Stimulated activated CD4-positive, alpha-beta T cell treated with anti-CD3 and anti-CD28 coated beads, Interleukin-1b, Interleukin-23, amount 100 ng/mL, for 1 hour (primary cell): ENCODE data around the gene SCN1B.
"Not testable (repeated sequence)": the region's sequence is repeated elsewhere in the genome, so short reads cannot be mapped to it uniquely, and the experiment has no call there.

ENCODE experiments used
- DNase-seq, 2 donors: peaks; one replicate each; pipeline ENCODE4 v3.0.0-alpha.2; 2020; ENCODE audit warnings: low read depth in 2 of 2

The SCN1B gene

GRCh38 chr19:35015954-35016351 is 14.3 kb upstream of the SCN1B start:
- DNase-seq: no peak

DNA sequence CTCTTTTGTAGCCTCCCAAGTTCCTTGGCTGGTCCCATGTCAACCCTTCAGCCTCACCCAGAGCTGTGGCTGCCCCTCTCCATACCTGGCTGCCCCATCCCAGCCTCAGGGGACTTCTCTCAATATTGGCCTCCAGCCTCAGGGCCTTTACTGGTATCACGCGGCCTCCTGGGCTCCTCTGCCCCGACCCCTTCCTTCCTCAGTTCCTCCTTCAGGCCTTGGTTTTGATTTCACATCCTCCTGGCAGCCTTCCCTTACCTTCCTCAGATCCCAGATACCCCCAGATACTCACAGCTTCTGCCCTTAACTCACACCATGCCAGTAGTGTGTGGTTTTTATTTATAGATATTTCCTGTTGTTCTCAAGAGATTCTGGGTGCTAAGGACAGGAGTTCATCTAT is 12.8 kb upstream of the SCN1B start:
- no peak for DNase-seq

- no peak for DNase-seq
These were observed 11.9 kb upstream of the SCN1B start for GRCh38 chr19:35018379-35018778.

DNA sequence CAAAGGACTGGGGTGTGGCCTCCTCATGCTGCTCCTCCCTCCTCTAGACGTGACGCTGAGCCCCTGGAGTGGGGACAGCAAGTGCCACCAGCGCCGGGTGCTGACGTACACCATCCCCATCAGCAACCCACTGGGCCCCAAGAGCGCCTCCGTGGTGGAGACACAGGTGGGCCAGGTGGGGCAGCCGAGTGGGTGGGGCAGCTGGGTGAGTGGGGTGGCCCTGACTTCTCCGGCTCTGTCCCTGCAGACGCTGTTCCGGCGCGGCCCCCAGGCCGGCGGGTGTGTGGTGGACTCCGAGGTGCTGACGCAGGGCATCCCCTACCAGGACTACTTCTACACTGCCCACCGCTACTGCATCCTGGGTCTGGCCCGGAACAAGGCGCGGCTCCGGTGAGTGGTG is 11.1 kb upstream of the SCN1B start:
- no peak for DNase-seq

DNA sequence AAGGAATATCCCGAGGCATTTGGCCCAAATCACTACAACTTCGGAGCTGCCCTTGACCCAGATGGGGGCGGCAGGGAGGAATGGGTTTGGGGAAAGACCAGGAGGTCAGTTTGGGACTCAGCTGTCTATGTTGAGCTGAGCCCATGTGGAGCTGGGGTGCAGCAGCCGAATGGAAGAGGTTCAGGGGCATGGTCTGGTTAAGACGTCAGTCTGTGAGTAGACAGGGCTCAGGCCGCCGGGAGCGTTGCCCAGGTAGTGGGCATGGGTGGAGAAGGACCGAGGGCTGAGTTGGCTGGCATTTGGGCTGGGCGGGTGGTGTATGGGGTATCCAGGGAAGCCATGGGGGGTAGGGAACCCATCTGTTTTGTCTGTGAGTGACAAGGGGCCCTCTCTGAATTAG is 9.3 kb upstream of the SCN1B start:
- no peak for DNase-seq

- DNase-seq: no peak
These were observed 8.7 kb upstream of the SCN1B start for GRCh38 chr19:35021596-35021995.

GRCh38 chr19:35022460-35022859 is 7.8 kb upstream of the SCN1B start:
- no peak for DNase-seq

DNA sequence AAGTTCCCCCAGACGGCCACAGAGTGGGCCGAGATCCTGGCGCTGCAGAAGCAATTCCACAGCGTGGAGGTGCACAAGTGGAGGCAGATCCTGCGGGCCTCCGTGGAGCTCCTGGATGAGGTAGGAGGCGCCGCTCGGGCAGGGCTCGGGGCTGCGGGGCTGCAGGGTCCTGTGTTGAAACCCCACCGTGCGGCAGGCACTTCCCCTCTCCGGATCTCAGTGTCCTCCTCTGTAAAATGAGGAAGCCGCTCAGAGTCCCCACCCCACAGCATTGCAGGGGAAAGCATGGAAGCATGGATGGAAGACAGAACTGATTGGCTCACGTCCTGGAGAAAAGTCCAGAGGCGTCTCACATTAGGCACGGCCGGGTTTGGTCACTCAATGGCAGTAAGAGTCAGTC is 6.8 kb upstream of the SCN1B start:
- DNase-seq: no peak

DNA sequence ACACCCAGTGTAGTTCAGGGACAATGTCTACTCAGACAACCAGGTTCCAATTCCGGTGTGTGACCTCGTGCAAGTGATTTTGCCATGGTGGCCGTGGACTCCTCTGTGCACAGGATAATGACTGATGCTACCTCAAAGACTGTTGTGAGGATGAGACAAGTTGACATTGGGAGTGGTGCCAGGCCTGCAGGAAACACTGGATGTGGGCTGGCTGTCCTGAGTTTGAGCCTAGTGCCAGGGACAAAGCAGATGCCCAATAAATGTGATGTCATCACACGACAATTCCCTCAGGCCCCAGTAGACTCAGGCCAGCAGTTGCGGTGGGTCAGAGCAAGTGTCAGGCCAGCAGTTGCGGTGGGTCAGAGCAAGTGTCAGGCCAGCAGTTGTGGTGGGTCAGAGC is 6.2 kb upstream of the SCN1B start:
- DNase-seq: no peak

DNA sequence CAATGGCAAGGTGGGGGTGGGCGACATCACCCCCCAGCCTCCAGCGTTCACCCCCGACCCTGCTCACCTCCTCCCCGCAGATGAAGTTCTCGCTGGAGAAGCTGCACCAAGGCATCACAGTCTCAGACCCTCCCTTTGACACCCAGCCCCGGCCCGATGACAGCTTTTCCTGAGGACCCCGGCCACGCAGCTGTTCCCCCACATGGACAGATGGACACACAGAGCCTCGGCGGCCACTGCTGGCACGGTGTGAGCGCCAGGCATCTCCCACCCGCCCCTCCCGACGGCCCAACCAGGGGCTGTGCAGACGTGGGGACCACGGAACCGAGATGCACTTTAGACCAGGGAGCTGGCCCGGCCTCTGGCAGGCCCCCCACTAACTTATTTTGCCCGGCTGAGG is 4.3 kb upstream of the SCN1B start:
- no peak for DNase-seq

- DNase-seq: no peak
These were observed 3.9 kb upstream of the SCN1B start for GRCh38 chr19:35026418-35026817.

GRCh38 chr19:35027009-35027408 is 3.3 kb upstream of the SCN1B start:
- no peak for DNase-seq

- no peak for DNase-seq
These were observed 2.2 kb upstream of the SCN1B start for GRCh38 chr19:35027851-35028599.

DNA sequence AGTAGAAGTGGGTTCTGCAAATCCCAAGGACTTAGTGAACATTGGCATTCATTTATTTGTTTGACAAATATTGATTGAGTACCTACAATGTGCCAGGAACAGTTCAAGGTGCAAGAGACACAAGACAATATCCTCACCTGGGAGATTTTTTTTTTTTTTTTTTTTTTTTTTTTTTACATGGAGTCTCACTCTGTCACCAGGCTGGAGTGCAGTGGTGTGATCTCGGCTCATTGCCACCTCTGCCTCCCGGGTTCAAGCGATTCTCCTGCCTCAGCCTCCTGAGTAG is 1.7 kb upstream of the SCN1B start:
- not testable (repeated sequence) for DNase-seq

DNA sequence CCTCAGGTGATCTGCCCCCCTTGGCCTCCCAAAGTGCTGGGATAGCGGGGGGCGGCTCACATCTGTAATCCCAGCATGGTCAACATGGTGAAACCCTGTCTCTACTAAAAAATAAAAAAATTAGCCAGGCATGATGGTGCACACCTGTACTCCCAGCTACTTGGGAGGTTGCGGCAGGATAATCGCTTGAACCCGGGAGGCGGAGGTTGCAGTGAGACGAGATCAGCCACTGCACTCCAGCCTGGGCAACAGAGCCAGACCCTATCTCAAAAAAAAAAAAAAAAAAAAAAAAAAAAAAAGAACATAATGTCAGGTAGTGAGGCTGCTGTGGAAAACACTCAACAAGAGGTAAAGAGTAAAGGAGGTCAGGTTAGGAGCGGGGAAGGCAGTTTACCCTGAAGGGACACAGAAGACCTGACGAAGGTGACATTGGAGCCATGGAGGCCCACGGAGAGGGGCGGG is 964 bp upstream of the SCN1B start:
- DNase-seq: not testable (repeated sequence)

DNA sequence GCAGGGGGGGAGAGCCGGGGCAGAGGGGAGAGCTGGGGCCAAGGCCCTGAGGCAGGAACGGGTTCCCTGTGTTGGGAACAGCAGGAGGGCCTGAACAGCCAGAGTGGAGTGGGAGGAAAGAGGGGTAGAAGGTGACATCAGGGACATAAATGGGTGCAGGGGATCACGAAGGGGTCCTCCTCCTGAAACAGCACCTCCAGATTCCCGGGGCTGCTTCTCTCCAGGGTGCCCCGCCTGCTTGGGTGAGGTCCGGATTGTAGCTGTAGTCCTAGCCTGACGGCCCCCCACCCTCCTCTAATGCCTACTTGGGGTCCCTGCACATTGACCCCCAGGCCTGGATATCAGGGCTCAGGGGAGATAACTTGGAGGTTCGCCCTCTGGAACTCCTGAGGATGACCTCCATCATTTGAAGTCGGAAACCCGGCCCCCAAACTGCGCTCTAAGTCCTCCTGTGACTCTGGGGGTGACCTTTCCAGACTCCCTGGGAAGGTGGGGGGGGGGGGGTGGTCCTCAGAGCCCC is 473 bp upstream of the SCN1B start:
- DNase-seq: no peak

DNA sequence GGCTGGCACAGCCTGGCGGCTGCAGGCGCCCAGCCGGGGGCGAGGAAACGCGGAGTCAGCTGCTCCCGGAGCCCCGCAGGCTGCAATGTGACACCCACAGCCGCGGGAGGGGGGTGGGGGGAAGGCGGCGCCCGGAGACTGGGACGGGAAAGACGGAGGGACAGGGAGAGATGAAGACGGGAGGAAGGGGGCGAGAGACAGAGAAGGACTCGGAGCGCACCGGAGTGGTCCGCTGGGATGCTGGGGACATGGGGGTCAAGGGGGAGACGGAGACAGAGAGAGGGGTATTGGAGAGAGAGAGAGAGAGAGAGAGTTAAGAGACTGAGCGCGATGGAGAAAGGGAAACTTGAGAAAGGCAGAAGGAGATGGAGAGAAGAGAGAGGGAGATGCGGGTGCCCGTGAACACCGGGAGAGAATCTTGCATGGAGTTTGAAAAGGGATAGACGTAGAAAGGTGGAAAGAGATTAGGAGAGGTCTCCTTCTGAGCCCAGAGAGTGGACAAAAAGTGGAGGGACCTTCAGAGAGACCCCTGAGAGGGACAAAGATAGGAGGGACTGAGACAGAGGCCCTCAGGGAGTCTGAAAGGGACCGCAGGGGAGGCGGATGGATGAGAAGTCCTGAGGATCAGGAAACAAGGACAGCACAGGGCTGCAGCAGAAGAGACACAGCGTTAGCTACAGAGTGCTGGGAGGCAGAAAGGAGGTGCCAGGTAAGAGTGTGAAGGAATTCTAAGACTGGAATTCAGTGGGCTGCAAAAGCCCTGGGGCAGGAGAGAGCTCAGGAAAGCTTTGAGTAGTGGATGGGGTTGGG is 1.0 kb downstream of the SCN1B start:
- no peak for DNase-seq

- DNase-seq: no peak
These were observed 2.1 kb downstream of the SCN1B start for GRCh38 chr19:35032356-35032865.

DNA sequence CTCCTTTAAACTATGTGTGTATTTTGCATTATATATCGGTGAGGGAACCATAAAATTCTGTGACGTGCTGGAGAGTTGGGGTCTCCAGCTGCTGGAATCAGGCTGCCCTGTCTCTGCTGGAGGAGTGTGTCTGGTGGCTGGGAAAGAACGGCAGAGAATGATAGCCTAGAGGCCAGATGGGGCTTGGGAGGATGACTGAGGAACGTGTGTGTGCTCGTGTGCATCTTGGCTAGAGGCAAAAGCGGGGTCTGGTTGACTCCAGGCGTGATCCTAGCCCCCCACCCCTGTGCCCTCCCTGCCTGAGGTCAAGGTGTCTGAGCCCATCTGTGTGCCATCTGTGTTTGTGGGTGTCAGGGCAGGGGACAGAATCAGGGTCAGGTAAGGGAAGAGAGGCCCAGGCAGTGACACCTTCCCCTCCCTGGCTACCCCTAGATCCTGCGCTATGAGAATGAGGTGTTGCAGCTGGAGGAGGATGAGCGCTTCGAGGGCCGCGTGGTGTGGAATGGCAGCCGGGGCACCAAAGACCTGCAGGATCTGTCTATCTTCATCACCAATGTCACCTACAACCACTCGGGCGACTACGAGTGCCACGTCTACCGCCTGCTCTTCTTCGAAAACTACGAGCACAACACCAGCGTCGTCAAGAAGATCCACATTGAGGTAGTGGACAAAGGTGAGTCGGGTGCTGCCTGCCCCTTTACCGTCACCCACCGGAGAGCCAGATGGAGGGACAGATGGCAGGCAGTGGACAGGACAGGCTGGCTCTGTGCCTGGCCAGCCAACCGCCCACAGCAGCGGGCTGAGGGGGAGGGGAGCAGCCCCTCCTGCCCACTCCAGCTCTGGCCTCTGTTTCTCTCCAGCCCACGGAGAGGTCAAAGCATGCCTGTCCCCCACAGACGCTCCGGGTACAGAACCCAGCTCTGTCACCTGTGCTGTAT is 3.1 kb downstream of the SCN1B start:
- DNase-seq: no peak

- DNase-seq: no peak
These were observed 3.8 kb downstream of the SCN1B start for GRCh38 chr19:35034005-35034502.

DNA sequence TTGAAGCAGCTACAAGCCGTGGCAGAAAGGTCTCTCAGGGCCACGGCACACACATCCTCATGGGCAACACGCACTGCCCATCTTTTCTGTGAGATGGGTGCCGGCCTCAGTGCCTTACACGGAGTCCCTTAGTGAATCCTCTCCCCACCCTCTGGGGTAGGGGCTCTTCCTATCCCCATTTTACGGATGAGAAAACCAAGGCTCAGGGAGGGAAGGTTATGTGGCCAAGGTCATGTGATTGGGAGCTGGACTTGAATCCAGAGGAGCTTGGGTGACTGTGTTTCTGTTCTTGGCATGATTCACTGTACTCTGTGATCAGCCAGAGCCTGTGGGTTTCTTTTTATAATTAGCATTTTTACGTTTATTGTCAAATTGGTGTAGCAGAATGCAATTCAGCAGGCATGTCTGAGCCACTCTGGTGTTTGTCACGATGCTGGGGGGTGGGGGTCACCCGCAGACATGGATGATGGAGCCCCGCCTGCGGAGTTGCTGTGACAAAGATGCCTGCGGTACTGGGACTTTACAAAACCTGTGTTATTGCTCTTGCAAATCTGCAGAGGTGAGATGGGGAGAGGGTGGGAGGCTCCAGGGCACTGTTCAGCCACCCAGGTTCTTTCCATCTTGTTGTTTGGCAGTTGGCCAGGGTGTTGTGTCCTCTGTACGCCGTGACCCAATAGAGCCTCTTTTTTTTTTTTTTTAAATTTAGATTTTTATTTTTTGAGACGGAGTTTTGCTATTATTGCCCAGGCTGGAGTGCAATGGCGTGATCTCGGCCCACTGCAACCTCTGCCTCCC is 4.5 kb downstream of the SCN1B start:
- DNase-seq: no peak
